H1 (cell line): ENCODE results near the gene NDUFS7. TPM values are rescaled to one million over a fixed set of nuclear protein-coding genes. Genes with fewer than 3 reads are reported as not detected.

Experiments used
- CTCF ChIA-PET: fragments of 300-600 bp; sonication (Branson Sonifier 250); formaldehyde crosslinking; loops from one replicate; lab custom pipeline; 2021; ENCODE audit not compliant: partially characterized antibody; lab: Charles Lee
- POLR2A ChIA-PET: fragments of 300-600 bp; sonication (Branson Sonifier 250); formaldehyde crosslinking; loops from one replicate; lab custom pipeline; 2021; ENCODE audit warnings: inconsistent platforms; ENCODE audit not compliant: partially characterized antibody; lab: Charles Lee
- DNase-seq, 2 experiments: peaks; one replicate each; pipeline versions ENCODE4 v3.0.0 to v3.0.0-alpha.2; 2010 to 2022; ENCODE audit warnings: low spot score in 2 of 2, low read depth in 1 of 2, mixed read lengths in 1 of 2
- FAIRE-seq: peaks from 2 replicates; lab custom pipeline; 2011; peaks lifted over from hg19 to GRCh38; lab: Jason Lieb, UNC
- H2AFZ ChIP-seq: 2 replicates; pipeline ENCODE4 v1.8.1; 2012; ENCODE audit warnings: low read length, inconsistent platforms
- H2AK5ac ChIP-seq: 2 replicates; pipeline ENCODE4 v1.6.1; 2013; ENCODE audit warnings: low read depth, low read length
- H2BK120ac ChIP-seq: replicated peaks from 2 replicates; pipeline ENCODE3; 2013; ENCODE audit warnings: low read depth, low read length, inconsistent platforms
- H2BK12ac ChIP-seq: 2 replicates; pipeline ENCODE4 v1.6.1; 2013; ENCODE audit warnings: low read depth, low read length
- H2BK15ac ChIP-seq: 2 replicates; pipeline ENCODE4 v1.6.1; 2013; ENCODE audit warnings: low read length
- H2BK20ac ChIP-seq: 2 replicates; pipeline ENCODE4 v1.6.1; 2013; ENCODE audit warnings: low read length
- H2BK5ac ChIP-seq: 2 replicates; pipeline ENCODE4 v1.6.1; 2013; ENCODE audit warnings: low read depth, low read length
- H3K14ac ChIP-seq: 2 replicates; pipeline ENCODE4 v1.6.1; 2013; ENCODE audit warnings: inconsistent platforms; ENCODE audit not compliant: insufficient read length
- H3K18ac ChIP-seq: 2 replicates; pipeline ENCODE4 v1.6.1; 2013; ENCODE audit warnings: low read length; ENCODE audit errors: extremely low read depth
- H3K23ac ChIP-seq: 2 replicates; pipeline ENCODE4 v1.6.1; 2013; ENCODE audit warnings: inconsistent platforms; ENCODE audit not compliant: insufficient read length
- H3K23me2 ChIP-seq: 2 replicates; pipeline ENCODE4 v1.6.1; 2013; ENCODE audit warnings: low read depth, low read length
- H3K27ac ChIP-seq: 2 replicates; pipeline ENCODE4 v1.6.1; 2011; ENCODE audit warnings: low read depth, low read length, inconsistent platforms
- H3K27me3 ChIP-seq, 4 experiments: replicated peaks in 1 of 4; 1 replicate in 1 of 4; 2 replicates in 3 of 4; pipeline versions ENCODE4 v1.6.1 to v1.8.1; 2011 to 2013; ENCODE audit warnings: low read length in 3 of 4, mild to moderate bottlenecking in 3 of 4, inconsistent platforms in 2 of 4, mixed read lengths in 2 of 4, moderate library complexity in 1 of 4; ENCODE audit not compliant: control insufficient read depth in 3 of 4, insufficient read depth in 3 of 4; ENCODE audit errors: extremely low read depth in 1 of 4
- H3K36me3 ChIP-seq, 4 experiments: 2 replicates each; pipeline versions ENCODE4 v1.6.1 to v1.8.1; 2011 to 2013; ENCODE audit warnings: mild to moderate bottlenecking in 4 of 4, low read length in 3 of 4, moderate library complexity in 2 of 4, control low read depth in 1 of 4, inconsistent platforms in 1 of 4; ENCODE audit not compliant: insufficient read depth in 4 of 4, control insufficient read depth in 2 of 4
- H3K4ac ChIP-seq: replicated peaks from 2 replicates; pipeline ENCODE3; 2013; ENCODE audit warnings: low read length, low read depth, mixed read lengths, inconsistent platforms; ENCODE audit not compliant: insufficient read length
- H3K4me1 ChIP-seq, 4 experiments: replicated peaks in 1 of 4; 1 replicate in 1 of 4; 2 replicates in 3 of 4; pipeline versions ENCODE4 v1.6.1 to v1.8.1; 2011 to 2013; ENCODE audit warnings: low read length in 3 of 4, inconsistent platforms in 2 of 4, mixed read lengths in 1 of 4; ENCODE audit not compliant: insufficient read depth in 4 of 4, control insufficient read depth in 3 of 4
- H3K4me2 ChIP-seq, 2 experiments: 2 replicates each; pipeline versions ENCODE4 v1.6.1 to v1.8.1; 2011 to 2013; ENCODE audit warnings: low read depth in 2 of 2, low read length in 2 of 2, control low read depth in 1 of 2, inconsistent platforms in 1 of 2, mild to moderate bottlenecking in 1 of 2; ENCODE audit not compliant: insufficient read depth in 1 of 2
- H3K4me3 ChIP-seq, 4 experiments: fragments of 200-600, 300-600 bp in 1 of 4; sonication (generic), shearing (Covaris generic), sonication (Bioruptor Twin) in 1 of 4; 2 replicates each; pipeline versions ENCODE4 v1.5.1 to v1.8.1; 2011 to 2016; ENCODE audit warnings: low read length in 4 of 4, low read depth in 3 of 4, control low read depth in 2 of 4, inconsistent platforms in 2 of 4, mild to moderate bottlenecking in 2 of 4, mixed read lengths in 1 of 4, moderate library complexity in 1 of 4; ENCODE audit not compliant: insufficient read depth in 2 of 4; ENCODE audit errors: extremely low read depth in 1 of 4
- H3K56ac ChIP-seq: replicated peaks from 2 replicates; pipeline ENCODE3; 2013; ENCODE audit warnings: low read depth, mild to moderate bottlenecking, mixed read lengths, low read length, inconsistent platforms; ENCODE audit not compliant: insufficient read length
- H3K79me1 ChIP-seq: 2 replicates; pipeline ENCODE4 v1.6.1; 2013; ENCODE audit warnings: low read depth, low read length, control low read depth
- H3K79me2 ChIP-seq, 2 experiments: 2 replicates each; pipeline versions ENCODE4 v1.6.1 to v1.8.1; 2012 to 2013; ENCODE audit warnings: low read length in 2 of 2, mild to moderate bottlenecking in 2 of 2, inconsistent platforms in 1 of 2; ENCODE audit not compliant: insufficient read depth in 2 of 2, control insufficient read depth in 1 of 2
- H3K9ac ChIP-seq, 4 experiments: replicated peaks in 1 of 4; 1 replicate in 1 of 4; 2 replicates in 3 of 4; pipeline versions ENCODE4 v1.6.1 to v1.8.1; 2011 to 2013; ENCODE audit warnings: low read depth in 3 of 4, low read length in 3 of 4, control low read depth in 2 of 4, mild to moderate bottlenecking in 2 of 4, moderate library complexity in 2 of 4, inconsistent platforms in 1 of 4; ENCODE audit errors: extremely low read depth in 1 of 4
- H3K9me3 ChIP-seq, 2 experiments: 2 replicates each; pipeline versions ENCODE4 v1.6.1 to v1.8.1; 2012 to 2013; ENCODE audit warnings: mild to moderate bottlenecking in 2 of 2, moderate library complexity in 2 of 2, control low read depth in 1 of 2, inconsistent platforms in 1 of 2, low read depth in 1 of 2, low read length in 1 of 2, mixed read lengths in 1 of 2; ENCODE audit not compliant: insufficient read depth in 2 of 2
- H4K20me1 ChIP-seq, 2 experiments: replicated peaks in 1 of 2; 2 replicates each; pipeline versions ENCODE3 to v1.8.1; 2011 to 2013; ENCODE audit warnings: inconsistent platforms in 2 of 2, low read length in 2 of 2, mild to moderate bottlenecking in 1 of 2; ENCODE audit not compliant: insufficient read depth in 2 of 2, control insufficient read depth in 1 of 2
- H4K5ac ChIP-seq: 2 replicates; pipeline ENCODE4 v1.6.1; 2013; ENCODE audit warnings: low read length, low read depth, mixed read lengths, inconsistent platforms; ENCODE audit not compliant: insufficient read length
- H4K8ac ChIP-seq: 2 replicates; pipeline ENCODE4 v1.8.0; 2013; ENCODE audit warnings: mild to moderate bottlenecking, moderate library complexity, low read length, inconsistent platforms; ENCODE audit not compliant: insufficient read depth; ENCODE audit errors: extremely low read depth
- H4K91ac ChIP-seq: replicated peaks from 2 replicates; pipeline ENCODE3; 2013; ENCODE audit warnings: low read length, mixed read lengths, inconsistent platforms; ENCODE audit not compliant: insufficient read length
- BACH1 ChIP-seq: IDR thresholded peaks from 2 replicates; pipeline ENCODE4 v1.6.1; 2012; ENCODE audit warnings: low read length, improper control_type of control experiment
- CTBP2 ChIP-seq: IDR thresholded peaks from 2 replicates; pipeline ENCODE4 v1.7.0; 2011; ENCODE audit warnings: borderline replicate concordance, mild to moderate bottlenecking, moderate library complexity, mixed read lengths, low read length; ENCODE audit not compliant: insufficient read depth, insufficient read length
- POLR2A ChIP-seq, 2 experiments: IDR thresholded peaks; 1 replicate in 1 of 2; 2 replicates in 1 of 2; pipeline ENCODE4 v1.6.1; 2011; ENCODE audit warnings: low read depth in 2 of 2, low read length in 2 of 2, mild to moderate bottlenecking in 2 of 2; ENCODE audit errors: control extremely low read depth in 1 of 2
- POU5F1 ChIP-seq: IDR thresholded peaks from 2 replicates; pipeline ENCODE4 v1.6.1; 2011; ENCODE audit warnings: low read depth, mild to moderate bottlenecking, low read length, moderate library complexity
- RXRA ChIP-seq: IDR thresholded peaks from 2 replicates; pipeline ENCODE4 v1.6.1; 2011; ENCODE audit warnings: low read depth, mild to moderate bottlenecking, low read length, moderate library complexity; ENCODE audit not compliant: insufficient read depth
- SAP30 ChIP-seq: fragments of 300-600 bp; sonication (generic); IDR thresholded peaks from 2 replicates; pipeline ENCODE4 v1.7.1; 2012; ENCODE audit warnings: low read length, moderate library complexity, mild to moderate bottlenecking, inconsistent platforms; ENCODE audit not compliant: insufficient read depth, insufficient replicate concordance
- SIRT6 ChIP-seq: IDR thresholded peaks from one replicate; pipeline ENCODE4 v1.7.1; 2012; ENCODE audit warnings: low read length, inconsistent platforms
- SIX5 ChIP-seq: IDR thresholded peaks from 2 replicates; pipeline ENCODE4 v1.6.1; 2011; ENCODE audit warnings: mild to moderate bottlenecking, low read depth, low read length
- SRF ChIP-seq: IDR thresholded peaks from 2 replicates; pipeline ENCODE4 v1.6.1; 2011; ENCODE audit warnings: mild to moderate bottlenecking, low read depth, low read length, moderate library complexity
- WGBS, 2 experiments: shearing (Covaris generic) in 1 of 2; methylation state at CpG; one replicate each; pipeline versions ENCODE4 v1.1.6 to v1.1.7; 2013 to 2015; ENCODE audit warnings: low lambda C conversion rate in 2 of 2, mixed read lengths in 2 of 2, inconsistent platforms in 1 of 2, low coverage in 1 of 2, missing lambda C conversion rate in 1 of 2; ENCODE audit not compliant: insufficient replicate concordance in 2 of 2, insufficient coverage in 1 of 2, insufficient read length in 1 of 2; ENCODE audit errors: extremely low coverage in 1 of 2, missing lambda C conversion rate in 1 of 2; 5-methylcytosine and 5-hydroxymethylcytosine counted together
- polyA plus RNA-seq, 7 experiments: library from polyadenylated mRNA; depleted of rRNA in 3 of 7; stranded (reverse) in 5 of 7; unstranded in 2 of 7; fragments of >200 nt in 5 of 7; fragments of 200-250 nt in 2 of 7; gene quantifications; 1 replicate in 5 of 7; 2 replicates in 1 of 7; 4 replicates in 1 of 7; pipeline versions ENCODE4 v1.2.1 to v1.2.3, GENCODE V29; 2011 to 2013; ENCODE audit warnings: missing spikeins in 2 of 7, mixed read lengths in 2 of 7
- total RNA-seq: library from RNA; stranded (reverse); fragmentation: NEBNext Ultra II Directional; extraction: Animal tissue kit (Norgen Biotek cat#: 25700); gene quantifications from 2 replicates; pipeline ENCODE4 v1.2.1, GENCODE V29; 2021

The NDUFS7 gene
- total and polyA plus RNA-seq, 2 of the 8 experiments (the other 6 are each of a cell fraction or from before 2014, with no cell fraction given): 78.1 to 309 TPM

DNA sequence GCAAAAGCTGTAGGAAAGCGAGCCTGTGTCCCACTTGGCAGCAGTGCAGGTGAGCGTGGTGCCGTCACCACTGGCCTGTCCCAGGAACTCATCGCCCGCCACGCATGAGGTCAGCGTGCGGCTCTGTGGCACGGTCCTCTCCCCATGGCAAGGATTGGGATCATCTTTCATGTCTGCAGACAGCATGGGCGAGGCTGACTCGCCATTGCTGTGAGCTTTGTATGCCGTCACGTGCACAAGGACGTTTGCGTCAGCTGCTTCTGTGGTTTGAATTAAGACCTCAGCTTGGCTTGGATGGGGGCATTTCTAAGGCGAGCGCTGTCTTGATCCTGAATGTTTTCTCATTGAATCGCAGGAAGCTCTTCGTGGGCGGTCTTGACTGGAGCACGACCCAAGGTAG is 33.4 kb downstream of the NDUFS7 start:
- Histone ChIP-seq H3K23me2 (peaks cover 2% of the 10 kb centered on the region; the same call in 1 of the 2 replicates), H3K79me2 (peaks cover 41 to 94% of the 10 kb centered on the region in 2 experiments), H2BK5ac (peak overlapping the region; percentile 7; the same call in 1 of the 2 replicates), H2BK20ac (no peak overlapping the region), H3K36me3 (peaks cover 22 to 47% (median 35%) of the 10 kb centered on the region in 4 experiments), H4K91ac (no peak overlapping the region), H3K4me2 (peak overlapping the region in 1 of 2 experiments; percentile 8; a peak in 1 of 4 replicates), H2BK15ac (no peak overlapping the region), H4K20me1 (peaks cover 56 to 60% of the 10 kb centered on the region in 2 experiments), H3K9me3 (no peaks in the 10 kb centered on the region), H2AK5ac (no peak overlapping the region), H4K5ac (no peak overlapping the region), H3K27ac (0 out of 2 replicates have a peak overlapping the region, but pooled peaks have one; percentile 8), H3K23ac (no peak overlapping the region), H2BK12ac (peak overlapping the region; percentile 35; the same call in 1 of the 2 replicates), H3K14ac (no peak overlapping the region), H3K4ac (no peak overlapping the region), H3K4me3 (no peak overlapping the region), H3K18ac (no peak overlapping the region), H2BK120ac (no peak overlapping the region), H3K56ac (no peak overlapping the region), H3K9ac (peak overlapping the region in 1 of 4 experiments; percentile 34; a peak in 2 of 7 replicates), H4K8ac (no peak overlapping the region), H3K4me1 (peaks cover 8 to 27% (median 17%) of the 10 kb centered on the region in 4 experiments), H3K27me3 (no peaks in the 10 kb centered on the region), H2AFZ (no peak overlapping the region), H3K79me1 (peaks cover 29% of the 10 kb centered on the region)
- 92% methylated on average over 21 of the region's 21 CpGs; no CpG with 5 or more reads in 1 of the 2 experiments for WGBS, 2 experiments
- ChIA-PET POLR2A (interaction anchor here (0.6 to 2.4 kb wide), 11 partner anchors 8 to 464 kb away, joined by 3 to 9 read pairs (median 4); no protein-coding TSS in a partner anchor), CTCF (interaction anchor here (1.2 to 1.3 kb wide), 2 partner anchors 12 to 18 kb away, joined by 3 read pairs; no protein-coding TSS in a partner anchor)
- TF ChIP-seq SIRT6 (no peak), SAP30 (no peak), SRF (no peak), SIX5 (no peak), BACH1 (no peak), CTBP2 (no peak), RXRA (no peak), POLR2A (IDR thresholded peaks at IDR 0.05; ENCODE audit: control extremely low read depth in 1 of 2, low read depth in 2 of 2, low read length in 2 of 2) (no peak), POU5F1 (no peak)
- FAIRE-seq: no peak
- DNase-seq: no peak
